ENCODE measurements around the gene ALG3.

GRCh38 chr3:184227481-184227935 is 21.3 kb downstream of the ALG3 start:
- TF ChIP-seq, protein P1, sequence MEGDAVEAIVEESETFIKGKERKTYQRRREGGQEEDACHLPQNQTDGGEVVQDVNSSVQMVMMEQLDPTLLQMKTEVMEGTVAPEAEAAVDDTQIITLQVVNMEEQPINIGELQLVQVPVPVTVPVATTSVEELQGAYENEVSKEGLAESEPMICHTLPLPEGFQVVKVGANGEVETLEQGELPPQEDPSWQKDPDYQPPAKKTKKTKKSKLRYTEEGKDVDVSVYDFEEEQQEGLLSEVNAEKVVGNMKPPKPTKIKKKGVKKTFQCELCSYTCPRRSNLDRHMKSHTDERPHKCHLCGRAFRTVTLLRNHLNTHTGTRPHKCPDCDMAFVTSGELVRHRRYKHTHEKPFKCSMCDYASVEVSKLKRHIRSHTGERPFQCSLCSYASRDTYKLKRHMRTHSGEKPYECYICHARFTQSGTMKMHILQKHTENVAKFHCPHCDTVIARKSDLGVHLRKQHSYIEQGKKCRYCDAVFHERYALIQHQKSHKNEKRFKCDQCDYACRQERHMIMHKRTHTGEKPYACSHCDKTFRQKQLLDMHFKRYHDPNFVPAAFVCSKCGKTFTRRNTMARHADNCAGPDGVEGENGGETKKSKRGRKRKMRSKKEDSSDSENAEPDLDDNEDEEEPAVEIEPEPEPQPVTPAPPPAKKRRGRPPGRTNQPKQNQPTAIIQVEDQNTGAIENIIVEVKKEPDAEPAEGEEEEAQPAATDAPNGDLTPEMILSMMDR (IDR thresholded peaks at IDR 0.05 in 8 of 11, conservative IDR thresholded peaks at IDR 0.05 in 3 of 11) = peak; percentile 43 to 90 (median 79)
- TF ChIP-seq POLR2AphosphoS5 (IDR thresholded peaks at IDR 0.05) = no peak
- TF ChIP-seq POLR2A (IDR thresholded peaks at IDR 0.05) = no peak

Data from spleen (tissue), 7 donors.